NCI-H1092 (cell line): ENCODE measurements around the gene TAF5L.
"Not testable (repeated sequence)": the region's sequence is repeated elsewhere in the genome, so short reads cannot be mapped to it uniquely, and the experiment has no call there.

ENCODE experiments used
- DNase-seq: peaks from one replicate; lab custom pipeline; 2025; lab: John Stamatoyannopoulos, UW

TAF5L gene

DNA sequence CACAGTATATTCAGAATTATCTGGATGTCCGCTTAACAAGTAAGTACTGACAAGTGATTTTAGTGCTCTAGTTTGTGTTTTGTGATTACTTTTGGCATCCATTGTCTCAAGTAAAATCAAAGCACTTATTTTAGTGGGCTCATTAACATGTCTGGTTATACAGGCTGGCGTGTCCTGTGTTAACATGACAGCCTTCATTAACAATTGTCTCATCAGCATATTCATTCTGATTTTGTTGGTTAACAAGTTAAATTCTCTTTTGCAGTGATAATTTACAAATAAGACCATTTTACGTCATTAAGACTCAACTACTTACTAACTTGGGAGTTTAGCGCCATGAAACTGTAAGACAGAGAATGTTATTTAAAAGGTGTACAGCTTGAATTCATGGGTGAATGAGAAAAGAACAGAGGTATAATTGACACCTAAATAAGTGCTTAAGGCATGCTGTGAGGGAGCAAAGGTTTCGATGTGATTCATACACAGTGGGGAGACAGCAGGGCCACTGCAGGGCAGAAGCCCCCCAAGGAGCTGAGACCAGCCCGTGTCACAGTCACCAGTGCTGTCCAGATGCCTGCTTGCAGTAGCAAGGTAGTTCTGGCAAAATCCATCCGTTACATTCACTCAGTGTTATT, 22.4 kb downstream of the TAF5L start:
- no peak for DNase-seq

DNA sequence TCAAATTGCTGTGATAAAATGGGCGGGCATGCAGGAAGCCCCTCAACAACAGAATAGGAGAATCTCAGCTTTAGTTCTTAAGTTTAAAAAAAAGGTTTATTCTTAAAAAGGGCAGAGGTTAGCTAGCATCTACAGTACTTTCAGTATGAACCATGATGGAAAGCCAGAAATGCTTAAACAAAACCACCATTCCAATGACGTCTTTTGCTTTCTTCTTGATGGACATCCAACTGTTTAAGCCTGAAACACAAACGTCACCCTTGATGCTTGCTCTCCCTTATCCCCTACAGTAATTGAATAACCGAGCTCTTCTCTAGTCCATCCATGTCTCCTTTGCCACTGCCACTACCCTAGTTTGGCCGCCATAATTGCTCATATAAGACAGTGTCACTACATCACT, 25.7 kb downstream of the TAF5L start:
- DNase-seq, result no peak

DNA sequence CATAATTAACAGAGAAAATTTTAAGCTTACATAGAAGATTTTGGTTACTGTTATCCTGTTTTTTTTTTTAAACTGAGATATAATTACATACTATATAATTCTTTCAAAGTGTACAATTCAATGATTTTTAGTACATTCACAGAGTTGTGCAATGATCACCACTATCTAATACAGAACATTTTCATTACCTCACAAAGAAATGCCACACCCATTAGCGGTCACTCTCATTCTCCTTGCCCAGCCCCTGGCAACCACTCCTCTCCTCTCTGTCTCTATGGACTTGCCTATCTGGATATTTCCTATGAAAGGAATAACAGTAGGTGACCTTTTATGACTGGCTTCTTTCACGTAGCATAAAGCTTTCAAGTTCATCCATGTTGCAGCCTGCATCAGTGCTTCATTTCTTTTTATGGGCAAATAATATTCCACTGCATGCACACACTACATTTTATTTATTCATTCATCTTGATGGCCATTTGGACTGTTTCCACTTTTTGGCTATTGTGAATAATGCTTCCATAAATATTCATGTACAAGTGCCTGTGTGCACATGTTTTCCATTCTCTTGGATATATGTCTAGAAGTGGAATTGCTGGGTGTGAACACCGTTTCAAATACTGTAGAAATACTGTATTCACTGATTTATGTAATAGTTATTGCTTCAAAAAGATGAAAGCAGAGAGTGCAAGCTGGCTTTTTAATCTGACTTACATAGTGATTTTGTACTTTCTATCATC, 26.5 kb downstream of the TAF5L start:
- no peak for DNase-seq

DNA sequence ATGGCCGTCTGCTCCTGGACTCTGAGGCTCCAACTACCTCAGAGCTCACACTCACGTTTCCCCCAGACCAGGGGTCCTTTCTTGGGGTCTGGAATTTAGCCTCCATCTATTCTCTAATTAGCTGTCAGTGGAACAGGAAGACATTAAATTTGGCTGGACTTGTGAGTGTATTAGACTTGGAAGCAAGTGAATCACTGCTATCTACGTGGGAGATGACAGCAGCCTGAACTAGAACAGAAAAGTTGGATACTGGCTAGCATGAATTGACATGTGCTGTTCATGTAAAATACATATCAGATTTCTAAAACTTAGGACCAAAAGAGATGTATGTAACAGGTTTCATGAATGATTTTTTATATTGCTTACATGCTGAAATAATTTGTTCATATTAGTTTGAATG, 28.0 kb downstream of the TAF5L start:
- DNase-seq, result no peak

DNA sequence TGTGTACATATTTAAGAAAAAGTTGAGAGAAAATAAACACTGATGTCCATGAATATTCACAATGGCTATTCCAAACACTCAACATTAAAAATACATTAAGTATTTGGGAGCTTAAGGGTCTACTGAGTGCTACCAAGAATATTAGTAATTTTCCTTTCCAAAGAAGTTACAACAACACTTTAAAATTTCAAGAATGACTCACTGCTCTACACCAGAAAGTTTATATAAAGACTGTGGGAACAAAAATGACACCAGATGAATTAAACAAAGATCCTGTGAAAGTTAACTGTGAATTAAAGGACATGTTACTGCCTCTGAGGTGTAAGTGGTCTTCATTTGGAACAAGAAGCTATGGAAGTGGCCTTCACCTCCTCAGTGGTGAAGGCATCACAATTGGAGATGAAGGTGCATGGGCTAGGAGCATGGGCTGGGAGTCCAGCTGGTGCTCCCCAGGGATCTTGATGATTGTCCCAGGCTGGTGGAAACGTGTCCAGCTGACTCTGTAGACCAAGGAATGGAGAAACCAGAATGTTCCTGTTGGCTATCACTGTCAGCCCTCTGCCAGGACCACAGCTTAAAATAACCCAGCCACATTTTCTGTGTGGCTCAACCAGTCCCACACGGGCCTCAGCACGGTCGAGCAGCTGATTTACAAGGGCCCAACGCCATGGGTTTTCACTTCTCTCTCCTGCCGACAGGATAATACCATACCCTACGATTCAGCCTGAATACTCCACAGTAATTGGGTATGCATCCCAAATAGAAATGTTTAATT, 28.8 kb downstream of the TAF5L start:
- no peak for DNase-seq

DNA sequence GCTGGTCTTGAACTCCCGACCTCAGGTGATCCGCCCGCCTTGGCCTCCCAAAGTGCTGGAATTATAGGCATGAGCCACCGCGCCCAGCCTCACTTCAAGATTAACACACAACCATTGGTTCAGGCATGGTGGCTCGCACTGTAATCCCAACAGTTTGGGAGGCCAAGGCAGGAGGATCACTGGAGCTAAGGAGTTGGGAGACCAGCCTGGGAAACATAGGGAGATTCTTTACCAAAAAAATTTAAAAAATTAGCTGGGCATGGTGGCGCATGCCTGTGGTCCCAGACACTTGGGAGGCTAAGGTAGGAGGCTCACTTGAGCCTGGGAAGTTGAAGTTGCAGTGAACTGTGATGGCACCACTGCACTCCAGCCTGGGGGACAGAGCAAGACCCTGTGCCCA, 30.0 kb downstream of the TAF5L start:
- not testable (repeated sequence) for DNase-seq

DNA sequence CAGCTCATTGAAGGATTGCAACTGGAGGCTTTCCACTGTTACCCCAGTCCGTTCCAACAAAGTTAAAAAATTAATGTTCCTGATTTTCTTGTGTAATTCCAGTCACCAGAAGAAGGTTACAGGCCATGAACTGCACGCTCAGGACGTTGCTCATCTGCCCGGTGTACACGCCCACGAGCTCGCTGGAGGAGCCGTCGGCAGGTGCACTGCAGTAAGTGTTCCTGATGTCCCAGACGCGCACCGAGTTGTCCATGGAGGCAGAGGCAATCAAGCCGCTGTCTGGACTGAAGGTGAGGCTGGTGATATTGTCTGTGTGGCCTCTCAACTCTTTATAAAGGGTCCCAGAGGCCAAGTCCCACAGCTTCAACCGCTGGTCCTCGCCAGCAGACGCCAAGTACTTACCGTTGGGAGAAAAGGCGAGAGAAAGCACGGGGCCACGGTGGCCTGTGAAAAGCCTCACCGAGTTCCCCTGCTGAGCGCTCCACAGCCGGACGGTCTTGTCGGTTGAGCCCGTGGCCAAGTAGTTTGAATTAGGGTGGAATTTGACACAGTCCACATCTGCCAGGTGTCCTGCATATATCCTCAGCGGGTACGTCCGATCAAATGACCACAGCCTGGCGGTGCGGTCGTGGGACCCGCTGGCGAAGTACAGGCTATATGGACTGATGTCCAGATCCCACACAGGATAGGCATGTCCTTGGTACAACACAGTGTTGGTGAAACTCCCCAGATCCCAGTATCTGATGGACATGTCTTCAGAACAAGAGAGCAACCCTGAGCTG, 31.5 kb downstream of the TAF5L start:
- no peak for DNase-seq

DNA sequence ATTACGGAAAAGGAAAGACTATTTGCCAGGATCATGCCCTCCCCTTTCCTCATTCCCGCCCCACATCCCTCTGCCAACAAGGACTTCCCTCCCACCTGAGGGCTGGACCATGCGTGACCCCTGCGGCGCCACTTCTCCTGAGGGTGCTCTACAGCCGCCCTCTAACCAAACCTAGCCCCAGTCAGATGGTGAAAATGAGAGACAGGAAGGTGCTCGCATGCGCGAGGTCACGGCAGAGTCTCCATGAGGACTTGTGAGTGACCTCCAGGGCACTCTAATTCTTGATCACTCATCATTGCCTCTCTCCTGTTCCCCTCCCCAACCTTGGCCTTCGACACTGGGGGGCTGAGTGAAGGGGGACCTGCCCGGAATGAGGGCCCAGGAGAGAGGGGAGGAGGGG, 32.1 kb downstream of the TAF5L start:
- DNase-seq, result no peak

DNA sequence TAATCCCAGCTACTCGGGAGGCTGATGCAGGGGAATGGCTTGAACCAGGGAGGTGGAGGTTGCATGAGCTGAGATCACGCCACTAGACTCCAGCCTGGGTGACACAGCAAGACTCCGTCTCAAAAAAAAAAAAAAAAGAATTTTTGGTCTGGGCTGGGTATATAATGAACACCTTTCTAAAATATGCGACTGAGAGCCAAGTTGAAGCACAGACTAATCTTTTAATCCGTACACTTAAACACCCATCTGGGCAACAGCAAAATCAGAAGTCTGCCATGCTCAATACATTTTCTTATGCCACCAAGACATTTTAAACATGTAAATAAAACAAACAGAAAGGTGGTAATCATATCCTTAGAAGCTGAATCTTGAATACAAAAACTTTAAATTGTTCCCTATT, 35.8 kb downstream of the TAF5L start:
- DNase-seq, result no peak

DNA sequence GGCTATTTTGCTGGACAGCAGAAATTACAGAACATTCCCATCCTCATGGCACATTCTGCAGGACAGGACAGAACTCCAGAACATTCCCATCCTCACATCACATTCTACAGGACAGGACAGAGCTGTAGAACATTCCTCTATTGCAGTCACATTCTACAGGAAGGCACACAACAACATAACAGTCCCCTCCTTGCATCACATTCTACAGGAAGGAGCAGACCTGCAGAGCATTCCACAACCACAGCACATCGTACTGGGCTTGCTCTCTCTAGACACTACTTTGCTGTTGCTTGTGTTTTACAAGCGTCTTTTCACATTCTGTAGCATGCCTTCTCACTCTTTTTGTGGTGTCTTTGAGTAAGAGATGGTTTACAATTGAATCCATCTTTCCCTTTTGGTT, 40.6 kb downstream of the TAF5L start:
- no peak for DNase-seq

DNA sequence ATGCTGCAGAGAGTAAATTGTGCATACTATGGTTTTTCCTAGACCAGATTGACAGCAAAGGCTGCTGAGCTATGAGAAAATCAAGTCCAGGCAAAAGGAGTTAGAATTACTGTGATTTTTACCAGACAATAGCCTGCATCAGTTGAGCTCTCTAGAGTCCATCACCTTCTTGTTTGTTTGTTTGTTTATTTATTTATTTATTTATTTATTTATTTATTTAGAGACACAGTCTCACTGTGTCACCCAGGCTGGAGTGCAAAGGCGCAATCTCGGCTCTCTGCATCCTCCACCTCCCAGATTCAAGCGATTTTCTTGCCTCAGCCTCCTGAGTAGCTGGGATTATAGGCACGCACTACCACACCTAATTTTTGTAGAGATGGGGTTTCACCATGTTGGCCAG, 43.2 kb downstream of the TAF5L start:
- no peak for DNase-seq

DNA sequence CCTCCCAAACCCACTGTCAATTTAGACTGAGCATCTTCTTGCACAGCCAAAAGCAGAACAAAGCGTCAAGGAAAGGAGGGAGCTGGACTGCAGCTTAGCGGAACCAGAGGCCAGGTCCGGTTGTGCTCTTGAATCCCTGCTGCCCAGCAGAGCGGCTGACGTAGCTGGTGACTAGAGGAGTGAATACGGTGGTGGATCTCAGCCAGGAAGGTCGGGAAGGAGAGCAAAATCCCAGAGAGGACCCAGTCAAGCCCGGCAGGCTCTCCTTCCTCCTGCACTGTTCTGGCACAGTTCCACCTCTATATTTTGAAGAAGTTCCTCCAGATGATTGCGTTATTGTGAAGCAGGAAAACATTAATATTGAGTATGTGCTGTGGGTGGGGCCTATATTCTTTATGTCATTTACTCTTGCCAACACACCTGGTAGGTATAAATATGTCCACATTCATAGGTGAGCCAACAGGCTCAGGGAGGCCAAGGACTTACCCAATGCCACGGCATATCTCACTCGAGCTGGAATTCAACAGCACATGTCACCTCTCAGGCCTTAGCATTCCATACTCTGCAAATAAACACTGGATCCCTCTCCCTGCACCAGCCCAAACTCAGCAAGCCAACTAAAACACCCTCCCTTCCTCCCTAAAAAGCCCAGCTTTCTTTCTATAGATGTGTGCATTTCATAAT, 43.8 kb downstream of the TAF5L start:
- no peak for DNase-seq

DNA sequence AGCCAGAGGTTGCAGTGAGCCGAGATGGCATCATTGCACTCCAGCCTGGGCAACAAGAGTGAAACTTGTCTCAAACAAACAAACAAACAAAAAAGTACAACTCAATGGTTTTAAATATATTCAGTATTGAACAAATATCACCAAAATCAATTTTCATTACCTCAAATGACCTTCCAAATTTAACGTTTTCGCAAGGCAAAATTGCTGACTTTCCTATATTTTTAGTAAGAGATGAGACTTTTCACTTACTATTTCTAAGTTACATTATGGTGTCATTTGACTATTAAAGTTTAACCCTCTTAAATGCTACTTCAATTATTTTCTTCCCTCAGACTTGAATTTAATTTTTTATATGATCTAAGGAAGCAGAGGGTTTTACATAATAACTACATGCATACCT, 44.4 kb downstream of the TAF5L start:
- DNase-seq, result no peak

DNA sequence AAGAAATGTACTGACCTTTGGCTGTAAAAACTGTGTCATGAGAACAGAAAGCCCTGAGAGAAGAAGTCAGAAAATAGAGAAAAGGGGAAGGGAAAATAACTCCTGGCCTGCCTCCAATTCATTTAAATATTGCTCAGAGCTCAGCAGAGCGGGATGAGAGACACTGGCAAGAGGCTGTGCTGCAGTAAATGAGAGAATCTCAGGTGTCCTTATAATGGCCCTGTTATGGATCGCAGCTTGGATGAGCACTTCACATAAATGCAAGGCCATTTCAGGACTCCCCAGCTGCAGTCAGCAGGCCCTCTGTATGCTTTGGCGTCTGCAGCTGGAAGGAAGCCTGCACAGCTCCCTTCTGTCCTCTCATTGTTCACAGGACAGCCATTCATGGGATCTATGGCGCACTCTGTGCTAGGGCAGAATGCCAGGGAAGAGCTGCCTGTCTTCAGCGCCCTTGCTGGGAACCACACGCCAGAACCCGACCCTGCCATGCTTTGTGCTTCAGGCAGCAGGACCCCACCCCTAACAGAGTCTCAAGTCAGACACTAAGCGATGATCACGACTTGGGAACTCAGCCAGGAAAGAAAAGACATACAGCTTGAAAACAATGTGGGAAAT, 46.8 kb downstream of the TAF5L start:
- peak; percentile 88 for DNase-seq

DNA sequence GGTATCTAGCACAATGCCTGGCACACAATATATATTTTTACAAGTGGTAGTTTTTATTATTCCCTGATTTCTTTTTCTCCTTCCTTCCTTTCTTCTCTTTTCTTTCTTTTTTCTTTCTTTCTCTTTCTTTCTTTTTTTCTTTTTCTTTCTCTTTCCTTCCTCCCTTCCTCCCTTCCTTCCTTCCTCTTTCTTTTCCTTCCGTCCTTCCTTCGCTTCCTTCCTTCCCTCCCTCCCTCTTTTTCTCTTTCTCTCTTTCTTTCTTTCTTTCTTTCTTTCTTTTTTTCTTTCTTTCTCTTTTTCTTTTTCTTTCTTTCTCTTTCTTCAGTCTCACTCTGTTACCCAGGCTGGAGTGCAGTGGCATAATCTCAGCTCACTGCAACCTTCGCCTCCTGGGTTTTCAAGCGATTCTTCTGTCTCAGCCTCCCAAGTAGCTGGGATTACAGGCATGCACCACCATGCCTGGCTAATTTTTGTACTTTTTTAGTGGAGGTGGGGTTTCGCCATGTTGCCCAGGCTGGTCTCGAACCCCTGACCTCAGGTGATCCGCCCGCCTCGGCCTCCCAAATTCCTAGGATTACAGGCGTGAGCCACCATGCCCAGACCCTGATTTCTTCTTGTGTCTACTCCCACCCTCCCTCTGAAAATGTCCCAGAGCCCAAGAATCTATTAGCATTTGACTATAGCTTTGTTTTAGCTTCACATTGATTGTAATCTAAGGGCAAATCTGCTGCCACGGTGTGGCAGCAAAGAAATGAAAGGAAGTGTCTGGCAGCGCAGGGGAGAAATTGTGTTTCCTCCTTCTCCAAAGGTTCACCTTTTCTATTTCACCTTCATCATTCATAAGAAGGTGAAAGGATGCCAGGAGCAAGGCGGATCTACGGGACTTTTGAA, 47.5 kb downstream of the TAF5L start:
- no peak for DNase-seq

DNA sequence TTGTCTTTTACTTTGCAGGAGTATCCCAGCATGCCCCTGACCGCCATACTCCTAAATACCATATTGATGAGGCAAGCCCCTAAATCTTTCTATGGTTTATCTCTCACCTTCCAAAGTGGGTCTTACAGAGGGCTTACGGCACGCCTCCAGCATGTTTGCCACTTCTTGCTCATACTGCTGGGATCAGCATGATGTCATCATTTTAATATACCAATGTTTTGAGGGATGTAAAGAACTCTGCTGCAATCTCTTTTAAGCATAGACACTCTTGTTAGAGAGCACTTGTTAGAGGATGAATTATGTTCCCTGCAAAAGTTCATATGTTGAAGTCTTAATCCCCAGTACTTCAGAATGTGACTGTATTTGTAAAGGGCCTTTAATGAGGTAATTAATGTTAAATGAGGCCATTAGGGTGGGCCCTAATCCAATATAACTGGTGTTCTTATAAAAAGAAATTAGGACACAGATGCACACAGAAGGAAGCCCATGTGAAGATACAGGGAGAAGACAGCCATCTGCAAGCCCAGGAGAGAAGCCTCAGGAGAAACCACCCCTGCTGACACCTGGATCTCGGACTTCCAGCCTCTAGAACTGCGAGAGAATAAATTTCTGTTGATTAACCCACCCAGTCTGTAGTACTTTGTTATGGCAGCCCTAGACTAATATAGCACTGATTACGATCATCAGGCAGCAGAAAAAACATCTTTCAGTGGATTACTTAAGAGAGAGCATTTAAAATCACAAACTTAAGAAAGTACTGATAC, 51.1 kb downstream of the TAF5L start:
- DNase-seq, result no peak

DNA sequence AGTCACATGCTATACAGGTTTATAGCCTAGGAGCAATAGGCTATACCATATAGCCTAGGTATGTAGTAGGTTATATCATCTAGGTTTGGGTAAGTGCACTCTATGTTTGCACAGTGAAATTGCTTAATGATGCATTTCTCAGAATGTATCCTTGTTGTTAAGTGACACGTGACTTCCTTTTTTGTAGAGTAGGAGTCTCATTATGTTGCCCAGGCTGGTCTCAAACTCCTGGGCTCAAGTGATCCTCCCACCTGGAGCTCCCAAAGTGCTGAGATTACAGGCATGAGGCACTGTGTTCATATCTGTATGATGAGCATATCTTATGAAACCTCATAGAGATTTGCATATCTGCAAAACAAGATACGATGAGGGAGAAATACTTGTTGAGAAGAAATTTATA, 53.6 kb downstream of the TAF5L start:
- DNase-seq, result no peak

DNA sequence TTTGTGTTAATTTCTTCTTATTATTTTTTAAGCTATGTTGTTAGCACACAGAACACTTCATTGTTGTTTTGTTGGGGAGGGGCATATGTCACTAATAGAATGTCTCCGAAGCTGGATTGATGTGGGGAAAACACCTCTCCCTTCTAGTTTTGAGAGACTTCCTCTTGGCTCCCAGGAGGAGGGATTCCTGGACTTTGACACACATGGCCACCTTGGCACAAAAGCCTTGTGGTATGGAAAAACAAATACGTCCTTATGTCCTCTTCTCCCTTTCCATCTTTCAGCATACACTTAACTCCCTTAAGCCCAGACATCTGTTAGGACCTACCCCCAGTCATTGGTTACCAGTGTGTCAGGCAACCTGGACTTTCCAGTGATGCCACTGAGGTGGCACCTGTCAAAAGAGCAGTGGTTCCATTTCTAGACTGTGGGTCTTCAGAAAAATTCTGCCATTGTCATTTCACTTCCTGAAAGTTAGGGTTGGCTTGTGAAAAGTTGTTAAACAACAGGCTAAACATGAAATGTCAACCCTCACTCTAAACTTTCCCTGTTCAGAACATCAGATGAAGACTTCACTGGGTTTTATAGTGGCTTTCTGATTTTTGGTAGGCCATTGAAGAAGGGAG, 54.9 kb downstream of the TAF5L start:
- DNase-seq, result no peak

DNA sequence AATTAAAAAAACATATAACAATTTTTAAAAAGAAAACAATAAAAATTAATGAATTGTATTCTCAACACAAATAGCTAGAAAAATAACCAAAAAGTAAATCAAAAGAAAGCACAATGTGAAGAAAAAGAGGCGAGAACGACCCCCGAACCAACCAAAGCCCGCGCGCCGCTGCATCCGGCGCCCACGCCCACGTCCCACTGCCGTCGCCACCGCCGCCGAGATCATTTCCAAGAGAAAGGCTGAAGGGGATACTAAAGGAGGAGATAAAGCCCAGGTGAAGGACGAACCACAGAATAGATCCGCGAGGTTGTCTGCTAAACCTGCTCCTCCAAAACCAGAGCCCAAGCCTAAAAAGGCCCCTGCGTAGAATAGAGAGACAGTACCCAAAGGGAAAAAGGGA, 55.6 kb downstream of the TAF5L start:
- no peak for DNase-seq
